DOHH2 (cell line): ENCODE results near the gene THEM5.

ENCODE experiments used
- H3F3A ChIP-seq: fragments of 200-600 bp; sonication (generic), shearing (Covaris generic); 2 replicates; pipeline ENCODE4 v1.6.0; 2016; ENCODE audit warnings: antibody characterized with exemption, mild to moderate bottlenecking; ENCODE audit not compliant: control insufficient read depth, insufficient read depth
- H3K27ac ChIP-seq: fragments of 200-600 bp; sonication (generic); 2 replicates; pipeline ENCODE4 v1.5.1; 2014; ENCODE audit warnings: low read depth, mild to moderate bottlenecking, low read length, moderate library complexity
- H3K27me3 ChIP-seq: fragments of 200-600 bp; sonication (generic); 2 replicates; pipeline ENCODE4 v1.6.1; 2014; ENCODE audit warnings: mild to moderate bottlenecking, low read length, mixed read lengths; ENCODE audit not compliant: control insufficient read depth
- H3K36me3 ChIP-seq: fragments of 200-600 bp; sonication (generic); 2 replicates; pipeline ENCODE4 v1.6.1; 2014; ENCODE audit warnings: mild to moderate bottlenecking, low read length, moderate library complexity, mixed read lengths; ENCODE audit not compliant: control insufficient read depth
- H3K4me1 ChIP-seq: fragments of 200-600 bp; sonication (generic); 2 replicates; pipeline ENCODE4 v1.6.1; 2014; ENCODE audit warnings: mild to moderate bottlenecking, low read length, mixed read lengths; ENCODE audit not compliant: control insufficient read depth
- H3K4me2 ChIP-seq: fragments of 200-600 bp; sonication (generic); 2 replicates; pipeline ENCODE4 v1.6.0; 2014; ENCODE audit warnings: mild to moderate bottlenecking, low read length, moderate library complexity
- H3K4me3 ChIP-seq: fragments of 200-600 bp; sonication (generic); 2 replicates; pipeline ENCODE4 v1.5.1; 2014; ENCODE audit warnings: mild to moderate bottlenecking, low read length, mixed read lengths
- H3K79me2 ChIP-seq: fragments of 200-600 bp; sonication (generic); 2 replicates; pipeline ENCODE4 v1.6.1; 2014; ENCODE audit warnings: mild to moderate bottlenecking, low read length, mixed read lengths; ENCODE audit not compliant: control insufficient read depth
- H3K9me2 ChIP-seq: fragments of 200-600 bp; sonication (generic); replicated peaks from 2 replicates; pipeline ENCODE4 v1.6.1; 2014; ENCODE audit warnings: mild to moderate bottlenecking, low read length, mixed read lengths; ENCODE audit not compliant: control insufficient read depth
- H3K9me3 ChIP-seq: fragments of 200-600 bp; sonication (generic); 2 replicates; pipeline ENCODE4 v1.6.1; 2014; ENCODE audit warnings: antibody characterized with exemption, low read length, mixed read lengths; ENCODE audit not compliant: control insufficient read depth, insufficient read depth
- H4K20me1 ChIP-seq: fragments of 200-600 bp; sonication (generic); 2 replicates; pipeline ENCODE4 v1.6.0; 2014; ENCODE audit warnings: low read depth, mild to moderate bottlenecking, antibody characterized with exemption, low read length, moderate library complexity; ENCODE audit not compliant: control insufficient read depth, insufficient read depth
- EZH2phosphoT487 ChIP-seq: fragments of 200-600 bp; sonication (generic); IDR thresholded peaks from 2 replicates; pipeline ENCODE4 v1.6.1; 2017; ENCODE audit warnings: borderline replicate concordance, mild to moderate bottlenecking, antibody characterized with exemption, low read length, moderate library complexity, mixed read lengths
- TF ChIP-seq, protein P1 (sequence below): fragments of 200-600 bp; sonication (generic); IDR thresholded peaks from one replicate; pipeline ENCODE4 v1.5.1; 2014; ENCODE audit warnings: antibody characterized with exemption, mild to moderate bottlenecking, low read depth, low read length; ENCODE audit not compliant: poor library complexity, severe bottlenecking

The THEM5 gene

DNA sequence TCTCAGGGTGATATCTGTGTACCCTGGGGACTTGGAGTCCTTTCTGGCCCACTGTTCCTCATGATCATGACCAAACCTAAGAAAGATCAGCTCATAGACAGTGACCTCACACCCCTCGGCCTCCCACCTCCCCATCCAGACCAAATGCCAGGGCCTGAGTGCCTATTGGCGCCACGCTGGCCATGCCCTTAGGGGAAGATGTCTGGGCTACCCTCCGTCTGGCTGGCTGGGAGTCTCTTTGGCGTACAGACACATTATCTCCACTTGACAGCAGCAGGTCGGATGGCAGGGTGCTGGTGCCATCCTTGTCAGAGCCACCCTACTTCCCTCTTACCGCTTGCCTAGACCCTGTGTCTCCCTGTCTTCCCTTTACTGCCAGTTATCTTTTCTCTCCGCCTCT is 30.3 kb downstream of the THEM5 start:
- Histone ChIP-seq H3K79me2 (no peaks in the 10 kb centered on the region), H4K20me1 (no peaks in the 10 kb centered on the region), H3K4me1 (no peaks in the 10 kb centered on the region), H3K27me3 (peaks cover 11% of the 10 kb centered on the region; the same call in 1 of the 2 replicates), H3K9me3 (no peaks in the 10 kb centered on the region), H3K27ac (no peak overlapping the region), H3K36me3 (no peaks in the 10 kb centered on the region), H3K9me2 (no peaks in the 10 kb centered on the region), H3F3A (no peaks in the 10 kb centered on the region), H3K4me2 (no peak overlapping the region), H3K4me3 (no peak overlapping the region)
- TF ChIP-seq EZH2phosphoT487: no peak
- TF ChIP-seq, protein P1, sequence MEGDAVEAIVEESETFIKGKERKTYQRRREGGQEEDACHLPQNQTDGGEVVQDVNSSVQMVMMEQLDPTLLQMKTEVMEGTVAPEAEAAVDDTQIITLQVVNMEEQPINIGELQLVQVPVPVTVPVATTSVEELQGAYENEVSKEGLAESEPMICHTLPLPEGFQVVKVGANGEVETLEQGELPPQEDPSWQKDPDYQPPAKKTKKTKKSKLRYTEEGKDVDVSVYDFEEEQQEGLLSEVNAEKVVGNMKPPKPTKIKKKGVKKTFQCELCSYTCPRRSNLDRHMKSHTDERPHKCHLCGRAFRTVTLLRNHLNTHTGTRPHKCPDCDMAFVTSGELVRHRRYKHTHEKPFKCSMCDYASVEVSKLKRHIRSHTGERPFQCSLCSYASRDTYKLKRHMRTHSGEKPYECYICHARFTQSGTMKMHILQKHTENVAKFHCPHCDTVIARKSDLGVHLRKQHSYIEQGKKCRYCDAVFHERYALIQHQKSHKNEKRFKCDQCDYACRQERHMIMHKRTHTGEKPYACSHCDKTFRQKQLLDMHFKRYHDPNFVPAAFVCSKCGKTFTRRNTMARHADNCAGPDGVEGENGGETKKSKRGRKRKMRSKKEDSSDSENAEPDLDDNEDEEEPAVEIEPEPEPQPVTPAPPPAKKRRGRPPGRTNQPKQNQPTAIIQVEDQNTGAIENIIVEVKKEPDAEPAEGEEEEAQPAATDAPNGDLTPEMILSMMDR: no peak

DNA sequence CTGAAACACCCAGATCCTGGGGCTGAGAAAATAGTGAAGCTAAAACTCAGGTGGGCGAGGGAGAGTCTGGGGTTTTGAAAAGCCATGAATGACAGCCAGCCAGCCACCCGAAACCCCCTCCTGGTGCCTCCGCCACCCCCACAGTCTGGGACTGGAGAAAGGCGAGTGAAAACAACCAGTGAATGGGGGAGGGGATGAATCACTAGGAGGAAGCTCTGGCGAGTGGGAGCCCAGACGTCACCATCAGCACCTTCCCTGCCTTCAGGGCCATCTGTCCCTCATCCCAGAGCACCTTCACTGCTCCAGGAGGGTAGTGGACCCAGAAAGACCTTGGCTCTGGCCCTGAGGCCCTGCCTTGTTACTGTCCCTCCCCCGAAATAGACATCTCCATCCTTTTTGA is 31.1 kb downstream of the THEM5 start:
- TF ChIP-seq, protein P1: no peak
- TF ChIP-seq EZH2phosphoT487: no peak
- no peaks in the 10 kb centered on the region for H3K79me2 ChIP-seq
- H3K9me3 ChIP-seq: no peaks in the 10 kb centered on the region
- H3F3A ChIP-seq: no peaks in the 10 kb centered on the region
- no peaks in the 10 kb centered on the region for H4K20me1 ChIP-seq
- H3K36me3 ChIP-seq: no peaks in the 10 kb centered on the region
- H3K27me3 ChIP-seq: peaks cover 13% of the 10 kb centered on the region
- H3K4me3 ChIP-seq: no peak overlapping the region
- H3K9me2 ChIP-seq: no peaks in the 10 kb centered on the region
- H3K4me2 ChIP-seq: no peak overlapping the region
- H3K4me1 ChIP-seq: peaks cover 3% of the 10 kb centered on the region; the same call in 1 of the 2 replicates
- H3K27ac ChIP-seq: no peak overlapping the region

DNA sequence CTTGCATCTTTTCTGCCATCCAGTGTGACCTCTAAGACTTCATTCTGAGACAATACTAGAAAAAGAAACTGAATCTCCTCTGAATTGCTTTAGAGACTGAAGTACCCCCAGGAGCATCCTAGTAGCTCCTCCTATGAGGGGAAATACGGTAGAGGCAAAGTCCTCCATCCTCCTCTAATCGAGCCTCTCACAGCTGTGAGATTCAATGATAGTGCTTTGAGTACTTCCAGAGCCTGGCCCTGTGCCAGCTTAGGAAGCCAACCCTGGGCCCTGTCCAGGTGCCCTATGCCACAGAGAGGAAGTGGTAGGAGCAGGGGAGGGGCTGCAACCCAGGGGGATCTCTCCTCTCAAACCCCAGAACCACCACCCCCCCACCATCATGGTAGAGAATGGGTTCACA is 32.6 kb downstream of the THEM5 start:
- H3F3A ChIP-seq: no peaks in the 10 kb centered on the region
- H3K4me3 ChIP-seq: no peak overlapping the region
- no peak overlapping the region for H3K27ac ChIP-seq
- H3K9me3 ChIP-seq: no peaks in the 10 kb centered on the region
- no peaks in the 10 kb centered on the region for H3K79me2 ChIP-seq
- H3K4me2 ChIP-seq: no peak overlapping the region
- peaks cover 3% of the 10 kb centered on the region; the same call in 1 of the 2 replicates for H3K4me1 ChIP-seq
- peaks cover 16% of the 10 kb centered on the region for H3K27me3 ChIP-seq
- H3K9me2 ChIP-seq: no peaks in the 10 kb centered on the region
- TF ChIP-seq EZH2phosphoT487: no peak
- TF ChIP-seq, protein P1: no peak
- no peaks in the 10 kb centered on the region for H4K20me1 ChIP-seq
- H3K36me3 ChIP-seq: no peaks in the 10 kb centered on the region
